ENCODE results near the gene GABARAPL2. TPM values are rescaled to one million over a fixed set of nuclear protein-coding genes. Genes with fewer than 3 reads are reported as not detected.

The GABARAPL2 gene
- total RNA-seq, 1 experiment from 2014 or later, result 18.9 TPM

DNA sequence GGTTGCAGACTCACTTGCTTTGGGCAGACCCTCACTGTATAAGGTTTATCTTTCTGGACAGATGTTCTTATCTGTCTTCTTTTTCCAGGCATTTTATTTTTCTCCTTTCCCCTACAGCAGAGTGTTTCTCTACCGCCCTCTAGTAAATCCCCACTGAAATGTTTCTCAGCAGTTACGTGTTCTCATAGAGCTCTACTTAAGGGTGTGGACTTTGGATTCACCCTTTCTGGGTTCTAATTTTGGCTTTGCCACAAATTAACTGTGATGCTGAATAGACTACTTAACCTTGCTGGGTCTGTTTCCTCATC is 54.9 kb downstream of the GABARAPL2 start:
- in situ Hi-C loops (cut with HindIII; ENCODE audit: low sequenced_read_pairs), result no loop called here
- DNase-seq (ENCODE audit: low spot score), result peak; percentile 52

GRCh38 chr16:75622761-75623605 is 56.8 kb downstream of the GABARAPL2 start, which contains the start of gene ADAT1:
Gene ADAT1, minus strand, starts transcription at chr16:75623281. Its CDS starts 2,482 bp downstream, at chr16:75620799.
- peak; percentile 97 for DNase-seq (ENCODE audit: low spot score)
- in situ Hi-C loops (cut with HindIII; ENCODE audit: low sequenced_read_pairs), result no loop called here

DNA sequence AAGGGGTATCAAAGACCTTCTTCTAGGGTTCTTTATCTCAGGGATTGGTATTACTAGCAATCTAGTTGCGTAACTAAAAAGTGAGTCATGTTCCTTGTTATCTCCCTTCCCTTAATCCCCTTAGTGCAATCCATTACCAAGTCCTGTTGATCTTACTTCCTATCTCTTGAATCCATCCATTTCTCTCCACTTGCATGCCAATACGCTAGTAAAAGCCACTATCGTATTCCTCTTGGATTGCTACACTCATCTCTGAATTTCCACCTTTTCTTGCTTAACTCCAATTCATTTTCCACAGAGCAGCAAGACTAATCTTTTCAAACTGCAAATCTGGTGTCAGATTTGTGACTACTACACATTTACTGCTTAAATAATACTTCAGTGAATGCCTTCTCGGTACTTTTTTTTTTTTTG is 58.7 kb downstream of the GABARAPL2 start:
- no peak for DNase-seq (ENCODE audit: low spot score)
- in situ Hi-C loops (cut with HindIII; ENCODE audit: low sequenced_read_pairs), result no loop called here

- in situ Hi-C loops (cut with HindIII; ENCODE audit: low sequenced_read_pairs), result no loop called here
- no peak for DNase-seq (ENCODE audit: low spot score)
These were observed 60.6 kb downstream of the GABARAPL2 start for GRCh38 chr16:75626806-75627205.

Other genes with a start within 250 kb of the GABARAPL2 start
- gene CFDP1, start 132.9 kb upstream of the GABARAPL2 start, total RNA-seq (2014; rRNA removed; shearing (Covaris generic)), result 58.3 and 63.1 TPM in 2 replicates
- 33.0 and 47.7 TPM in 2 replicates for gene TMEM170A, start 101.7 kb upstream of the GABARAPL2 start, total RNA-seq (2014; rRNA removed; shearing (Covaris generic))
- 0.31 TPM in 1 of 2 replicates, not detected in the other for gene CHST6, start 70.9 kb upstream of the GABARAPL2 start, total RNA-seq (2014; rRNA removed; shearing (Covaris generic))
- 0.12 TPM in 1 of 2 replicates, not detected in the other for gene CHST5, start 30.3 kb upstream of the GABARAPL2 start, total RNA-seq (2014; rRNA removed; shearing (Covaris generic))
- gene TMEM231, start 10.1 kb upstream of the GABARAPL2 start, total RNA-seq (2014; rRNA removed; shearing (Covaris generic)), result 24.2 and 46.1 TPM in 2 replicates
- gene ADAT1, start 56.9 kb downstream of the GABARAPL2 start, total RNA-seq (2014; rRNA removed; shearing (Covaris generic)), result 24.2 and 25.1 TPM in 2 replicates
- gene KARS1, start 81.3 kb downstream of the GABARAPL2 start, total RNA-seq (2014; rRNA removed; shearing (Covaris generic)), result 266 and 292 TPM in 2 replicates
- 23.8 and 34.3 TPM in 2 replicates for gene TERF2IP, start 81.4 kb downstream of the GABARAPL2 start, total RNA-seq (2014; rRNA removed; shearing (Covaris generic))
- not detected in 2 replicates for gene CPHXL2, start 110.6 kb downstream of the GABARAPL2 start, total RNA-seq (2014; rRNA removed; shearing (Covaris generic))
- gene DUXB, start 135.1 kb downstream of the GABARAPL2 start, total RNA-seq (2014; rRNA removed; shearing (Covaris generic)), result not detected in 2 replicates
- gene CPHXL, start 160.1 kb downstream of the GABARAPL2 start, total RNA-seq (2014; rRNA removed; shearing (Covaris generic)), result not detected in 2 replicates

All from G401 (cell line).